ENCODE data around the gene FHOD3. TPM values are rescaled to one million over a fixed set of nuclear protein-coding genes. Genes with fewer than 3 reads are reported as not detected.
A peak's percentile ranks its signal among the peaks of the same experiment; 100 is the strongest.

The FHOD3 gene
- total and polyA plus RNA-seq, 11 donors: 109 to 532 (median 262) TPM

DNA sequence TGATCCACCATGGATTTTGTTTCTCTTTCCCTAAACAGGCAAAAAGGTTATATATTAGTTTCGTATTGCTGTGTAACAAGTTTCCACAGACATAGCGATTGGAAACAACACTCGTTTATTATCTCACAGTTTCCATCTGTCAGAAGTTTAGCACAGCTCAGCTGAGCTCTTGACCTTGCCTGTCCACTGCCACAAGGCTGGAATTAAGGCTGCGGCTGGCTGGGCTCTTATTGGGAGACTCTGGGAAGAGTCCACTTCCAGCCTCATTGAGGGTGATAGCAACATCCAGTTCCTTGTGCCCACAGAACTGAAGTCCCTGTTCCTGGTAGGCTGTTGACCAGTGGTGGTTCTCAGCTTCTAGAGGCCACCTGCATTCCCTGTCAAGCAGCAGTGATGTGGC, 410.9 kb downstream of the FHOD3 start:
- peaks cover 0 to 59% (median 13%) of the 10 kb centered on the region in 12 donors for H3K4me1 ChIP-seq
- TF ChIP-seq POLR2A (IDR thresholded peaks at IDR 0.05): no peak
- no peak for TF ChIP-seq CTCF (IDR thresholded peaks at IDR 0.05)
- intact Hi-C loops (cut with DNase I): no loop called here
- peak overlapping the region in 7 of 12 donors; percentile 15 to 90 (median 49) for H3K27ac ChIP-seq
- WGBS, 4 donors: 35 to 56% (median 43%) methylated on average over 3 to 4 of the region's 4 CpGs
- no peaks in the 10 kb centered on the region for H3K9me3 ChIP-seq
- H3K27me3 ChIP-seq: peaks cover 0 to 2% (median 0%) of the 10 kb centered on the region in 9 donors
- H3K36me3 ChIP-seq: peaks cover 0 to 9% (median 0%) of the 10 kb centered on the region in 9 donors
- no peak overlapping the region for H3K4me3 ChIP-seq
- ATAC-seq (peak in 3 of 4 donors; percentile 29 to 40 (median 37)), DNase-seq (peak in 1 of 5 donors; percentile 43)

- WGBS, 4 donors: 71 to 79% (median 75%) methylated on average over 5 to 6 of the region's 6 CpGs
- Histone ChIP-seq H3K4me1 (peaks cover 0 to 52% (median 13%) of the 10 kb centered on the region in 12 donors), H3K4me3 (no peak overlapping the region), H3K36me3 (peaks cover 0 to 4% (median 0%) of the 10 kb centered on the region in 9 donors), H3K27me3 (peaks cover 0 to 2% (median 0%) of the 10 kb centered on the region in 9 donors), H3K9me3 (no peaks in the 10 kb centered on the region), H3K27ac (peak overlapping the region in 4 of 12 donors; percentile 27 to 90 (median 59))
- TF ChIP-seq POLR2A (IDR thresholded peaks at IDR 0.05) (no peak), CTCF (IDR thresholded peaks at IDR 0.05) (no peak)
- ATAC-seq: peak in 1 of 4 donors; percentile 2
- DNase-seq: no peak
- intact Hi-C loops (cut with DNase I): no loop called here
Measured at GRCh38 chr18:36709315-36709714, 411.8 kb downstream of the FHOD3 start.

- Histone ChIP-seq H3K4me1 (peaks cover 0 to 43% (median 13%) of the 10 kb centered on the region in 12 donors), H3K27me3 (peaks cover 0 to 2% (median 0%) of the 10 kb centered on the region in 9 donors), H3K36me3 (peaks cover 0 to 4% (median 0%) of the 10 kb centered on the region in 9 donors), H3K9me3 (no peaks in the 10 kb centered on the region), H3K27ac (peak overlapping the region in 10 of 12 donors; percentile 21 to 90 (median 62)), H3K4me3 (no peak overlapping the region)
- DNase-seq (no peak), ATAC-seq (peak in 1 of 4 donors; percentile 10)
- intact Hi-C loops (cut with DNase I): no loop called here
- TF ChIP-seq POLR2A (IDR thresholded peaks at IDR 0.05) (no peak), CTCF (IDR thresholded peaks at IDR 0.05) (no peak)
- 52 to 58% (median 57%) methylated on average over 6 of the region's 6 CpGs for WGBS, 4 donors
Measured at GRCh38 chr18:36711014-36711725, 413.7 kb downstream of the FHOD3 start.

DNA sequence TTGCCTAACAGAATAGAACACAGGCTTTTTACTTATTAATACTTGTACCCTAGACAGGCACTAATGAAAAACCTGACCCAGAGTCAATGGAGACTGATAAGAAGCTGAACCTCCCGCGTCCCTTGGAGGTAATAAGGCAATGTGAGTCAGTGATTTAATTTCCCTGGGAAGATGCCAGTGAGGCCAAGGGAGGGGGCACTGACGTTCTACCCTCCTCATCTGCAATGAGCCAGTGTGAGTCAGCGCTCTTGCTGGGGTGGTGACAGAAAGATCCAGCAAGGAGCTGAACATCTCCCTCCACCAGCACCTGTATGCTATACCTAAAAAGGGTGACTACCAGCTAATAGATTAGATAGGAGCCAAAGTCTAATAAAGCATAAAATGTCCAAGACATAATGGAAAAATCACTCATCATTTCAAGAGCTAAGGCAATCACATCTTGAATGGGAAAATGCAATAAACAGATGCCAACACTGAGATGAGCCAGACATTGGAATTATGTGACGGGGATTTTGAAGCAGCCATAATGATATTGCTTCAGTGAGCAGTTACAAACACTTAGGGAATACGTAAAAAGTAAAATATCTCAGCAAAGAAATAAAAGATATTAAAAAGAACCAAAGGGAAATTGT, 414.4 kb downstream of the FHOD3 start:
- TF ChIP-seq POLR2A (IDR thresholded peaks at IDR 0.05): no peak
- TF ChIP-seq CTCF (IDR thresholded peaks at IDR 0.05): no peak
- intact Hi-C loops (cut with DNase I): no loop called here
- no peak overlapping the region for H3K4me3 ChIP-seq
- peaks cover 0 to 46% (median 13%) of the 10 kb centered on the region in 12 donors for H3K4me1 ChIP-seq
- peak overlapping the region in 10 of 12 donors; percentile 21 to 90 (median 62) for H3K27ac ChIP-seq
- peaks cover 0 to 4% (median 0%) of the 10 kb centered on the region in 9 donors for H3K36me3 ChIP-seq
- 32 to 43% (median 37%) methylated on average over 6 of the region's 6 CpGs for whole genome bisulfite sequencing, 4 donors
- ATAC-seq: peak; percentile 72 to 90 (median 87)
- peaks cover 0 to 2% (median 0%) of the 10 kb centered on the region in 9 donors for H3K27me3 ChIP-seq
- no peaks in the 10 kb centered on the region for H3K9me3 ChIP-seq
- peak; percentile 50 to 87 (median 63) for DNase-seq
